Stimulated activated CD4-positive, alpha-beta T cell treated with anti-CD3 and anti-CD28 coated beads, Interleukin-4, amount 100 ng/mL, for 48 hours (primary cell): Measurements from ENCODE around the gene NR1I3.
A peak's percentile ranks its signal among the peaks of the same experiment; 100 is the strongest.
"Not testable (repeated sequence)": the region's sequence is repeated elsewhere in the genome, so short reads cannot be mapped to it uniquely, and the experiment has no call there.

Experiments
- DNase-seq, 2 donors: peaks; one replicate each; pipeline ENCODE4 v3.0.0-alpha.2; 2020; ENCODE audit warnings: low read depth in 2 of 2

The NR1I3 gene

DNA sequence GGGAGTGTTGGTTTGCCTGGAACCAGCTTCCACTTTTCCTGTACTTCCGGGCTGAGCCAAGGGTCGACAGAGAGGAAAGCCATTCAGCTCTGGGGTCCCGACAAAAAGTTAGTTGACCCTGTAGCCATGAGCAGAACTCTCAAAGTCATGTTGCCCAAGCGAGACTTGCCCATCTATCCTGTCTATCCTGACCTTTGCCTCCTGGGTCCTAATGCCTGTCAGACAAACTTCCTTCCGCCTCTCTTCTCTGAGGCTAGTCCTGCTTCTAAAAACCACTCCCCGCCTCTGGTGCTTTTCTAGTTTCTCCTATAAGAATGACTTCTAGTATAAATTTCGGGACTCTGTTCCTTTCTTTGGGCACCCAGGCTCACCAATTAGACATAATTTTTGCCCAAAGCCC, 12.8 kb upstream of the NR1I3 start:
- DNase-seq, result no peak

- DNase-seq, result not testable (repeated sequence)
Measured at GRCh38 chr1:161250100-161250499, 12.1 kb upstream of the NR1I3 start.

GRCh38 chr1:161244888-161245287, 6.9 kb upstream of the NR1I3 start:
- DNase-seq, result no peak

- DNase-seq, result no peak
Measured at GRCh38 chr1:161242313-161242712, 4.3 kb upstream of the NR1I3 start.

- no peak for DNase-seq
Measured at GRCh38 chr1:161241682-161242081, 3.7 kb upstream of the NR1I3 start.

DNA sequence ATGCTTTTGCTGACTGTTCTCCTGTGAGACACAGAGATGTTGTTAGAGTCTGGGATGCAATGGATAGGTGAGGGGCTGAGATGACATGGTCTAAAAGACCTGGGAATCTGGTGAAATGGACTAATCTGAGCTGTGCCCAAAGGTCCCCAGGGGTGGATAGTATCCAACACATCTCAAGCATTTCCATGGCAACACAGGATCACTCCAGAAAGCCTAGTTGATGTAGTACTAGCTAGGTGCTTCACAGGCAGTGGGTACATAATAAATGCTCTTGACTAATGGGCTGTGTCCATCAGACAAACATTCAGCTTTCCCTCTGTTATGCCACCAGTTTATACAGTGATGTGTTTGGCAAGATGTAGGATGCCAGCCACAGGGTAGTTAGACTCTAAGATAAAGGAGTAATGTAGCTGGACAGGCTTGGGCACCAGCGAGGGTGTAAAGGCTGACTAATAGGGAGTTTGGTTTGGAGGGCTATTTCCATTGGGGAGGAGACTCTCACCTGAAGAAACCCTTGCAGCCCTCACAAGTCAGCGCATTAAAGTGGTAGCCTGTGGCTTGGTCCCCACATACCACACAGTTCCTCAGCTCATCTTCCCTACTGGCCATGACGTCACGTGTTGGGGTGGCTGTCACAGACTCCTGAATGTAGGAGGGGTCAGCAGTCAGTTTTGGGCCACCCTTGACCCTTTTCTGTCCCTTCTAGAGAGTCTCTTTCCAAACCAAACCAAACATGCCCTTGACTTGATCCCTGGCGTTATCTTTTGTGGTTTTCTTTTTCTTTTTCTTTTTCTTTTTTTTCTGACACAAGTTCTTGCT, 1.8 kb downstream of the NR1I3 start:
- DNase-seq, result no peak

DNA sequence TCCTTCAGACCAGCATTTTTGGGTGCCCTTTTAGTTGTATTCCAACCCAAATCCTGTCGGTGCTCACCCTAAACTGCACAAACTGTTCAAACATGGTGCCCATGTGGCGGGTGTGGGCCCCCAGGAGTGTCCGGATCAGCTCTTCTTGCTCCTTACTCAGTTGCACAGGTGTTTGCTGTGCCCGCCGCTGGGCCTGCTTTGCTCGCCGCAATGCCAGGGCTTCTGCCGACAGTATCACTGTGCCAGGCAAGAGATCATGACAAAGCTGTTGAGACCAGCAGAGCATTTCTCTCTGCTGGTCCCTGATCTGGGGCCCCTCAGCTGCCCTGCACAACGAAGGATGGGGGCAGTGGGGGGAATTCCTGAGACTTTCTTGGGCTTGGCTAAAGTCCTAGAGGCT, 4.9 kb downstream of the NR1I3 start:
- DNase-seq, result no peak

DNA sequence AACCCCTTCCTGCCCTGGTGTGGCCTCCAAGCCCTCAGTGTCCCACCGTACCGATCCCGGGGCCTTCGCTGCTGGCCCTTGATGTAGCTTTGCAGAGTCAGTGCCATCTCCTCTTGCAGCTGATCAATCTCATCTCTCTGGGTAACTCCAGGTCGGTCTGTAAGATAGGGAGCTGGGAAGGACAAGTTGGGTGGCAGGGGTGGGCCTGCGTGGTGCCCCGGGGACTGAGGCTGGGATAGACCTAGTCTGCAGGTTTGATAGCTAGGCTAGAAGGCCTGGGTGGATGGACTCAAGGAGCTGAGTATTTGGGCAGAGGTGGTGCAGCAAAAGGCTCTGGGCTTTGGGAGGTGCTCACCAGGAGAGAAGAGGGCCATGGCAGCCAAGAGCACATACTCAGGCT, 7.2 kb downstream of the NR1I3 start:
- DNase-seq, result no peak

GRCh38 chr1:161229896-161230295, 8.1 kb downstream of the NR1I3 start:
- DNase-seq, result no peak

DNA sequence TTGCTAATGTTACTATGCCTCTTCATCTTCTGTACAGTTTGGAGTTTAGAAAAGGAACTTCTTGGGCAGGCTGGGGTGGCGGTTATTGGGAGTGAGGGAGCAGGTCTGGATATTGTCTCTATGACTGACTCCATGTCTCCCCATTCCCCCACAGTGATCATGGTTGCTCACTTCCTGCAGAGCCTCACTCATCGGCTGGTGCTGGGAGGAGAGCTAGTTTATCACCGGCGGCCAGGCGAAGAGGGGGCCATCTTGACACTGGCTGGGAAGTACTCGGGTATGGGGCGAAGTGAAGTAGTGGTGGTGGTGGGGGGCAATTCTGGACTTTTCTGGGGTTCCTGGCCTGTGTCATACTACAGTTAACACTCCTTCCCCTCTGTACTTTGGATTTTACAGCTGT, 10.0 kb downstream of the NR1I3 start:
- no peak for DNase-seq

GRCh38 chr1:161227196-161227871, 10.7 kb downstream of the NR1I3 start:
- peak; percentile 84 to 94 for DNase-seq

GRCh38 chr1:161226759-161227158, 11.2 kb downstream of the NR1I3 start:
- DNase-seq, result no peak

GRCh38 chr1:161226320-161226711, 11.7 kb downstream of the NR1I3 start:
- DNase-seq, result no peak

- peak; percentile 74 to 86 for DNase-seq
Measured at GRCh38 chr1:161225534-161226319, 12.3 kb downstream of the NR1I3 start, which contains the start of gene TOMM40L. Gene TOMM40L (plus strand): TSS chr1:161226060. CDS start chr1:161226490, 430 bp downstream.

DNA sequence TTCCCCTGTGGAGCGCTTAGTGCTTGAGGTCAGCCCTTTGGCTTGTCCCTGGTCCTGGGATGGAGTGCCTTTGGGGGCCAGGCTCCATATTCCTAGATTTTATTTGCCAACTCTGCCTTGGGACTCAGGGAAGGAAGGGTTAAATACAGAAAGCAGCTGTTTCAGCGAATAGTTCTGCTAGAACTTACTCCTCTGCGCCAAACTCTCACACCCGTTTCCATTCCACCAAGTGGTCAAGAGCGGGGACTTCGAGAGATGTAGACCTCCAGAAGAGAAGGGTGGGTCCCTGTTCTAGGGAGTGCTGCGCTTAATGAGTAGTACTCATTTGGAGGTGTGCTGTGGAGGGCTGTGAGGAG, 12.8 kb downstream of the NR1I3 start:
- DNase-seq, result no peak

DNA sequence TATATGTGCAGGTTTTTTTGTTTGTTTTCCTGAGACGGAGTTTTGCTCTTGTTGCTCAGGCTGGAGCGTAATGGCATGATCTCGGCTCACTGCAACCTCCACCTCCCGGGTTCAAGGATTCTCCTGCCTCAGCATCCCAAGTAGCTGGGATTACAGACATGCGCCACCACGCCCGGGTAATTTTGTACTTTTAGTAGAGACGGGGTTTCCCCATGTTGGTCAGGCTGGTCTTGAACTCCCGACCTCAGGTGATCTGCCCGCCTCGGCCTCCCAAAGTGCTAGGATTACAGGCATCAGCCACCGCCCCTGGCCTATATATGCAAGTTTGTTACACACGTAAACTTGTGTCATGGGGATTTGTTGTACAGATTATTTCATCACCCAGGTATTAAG, 13.3 kb downstream of the NR1I3 start:
- not testable (repeated sequence) for DNase-seq

DNA sequence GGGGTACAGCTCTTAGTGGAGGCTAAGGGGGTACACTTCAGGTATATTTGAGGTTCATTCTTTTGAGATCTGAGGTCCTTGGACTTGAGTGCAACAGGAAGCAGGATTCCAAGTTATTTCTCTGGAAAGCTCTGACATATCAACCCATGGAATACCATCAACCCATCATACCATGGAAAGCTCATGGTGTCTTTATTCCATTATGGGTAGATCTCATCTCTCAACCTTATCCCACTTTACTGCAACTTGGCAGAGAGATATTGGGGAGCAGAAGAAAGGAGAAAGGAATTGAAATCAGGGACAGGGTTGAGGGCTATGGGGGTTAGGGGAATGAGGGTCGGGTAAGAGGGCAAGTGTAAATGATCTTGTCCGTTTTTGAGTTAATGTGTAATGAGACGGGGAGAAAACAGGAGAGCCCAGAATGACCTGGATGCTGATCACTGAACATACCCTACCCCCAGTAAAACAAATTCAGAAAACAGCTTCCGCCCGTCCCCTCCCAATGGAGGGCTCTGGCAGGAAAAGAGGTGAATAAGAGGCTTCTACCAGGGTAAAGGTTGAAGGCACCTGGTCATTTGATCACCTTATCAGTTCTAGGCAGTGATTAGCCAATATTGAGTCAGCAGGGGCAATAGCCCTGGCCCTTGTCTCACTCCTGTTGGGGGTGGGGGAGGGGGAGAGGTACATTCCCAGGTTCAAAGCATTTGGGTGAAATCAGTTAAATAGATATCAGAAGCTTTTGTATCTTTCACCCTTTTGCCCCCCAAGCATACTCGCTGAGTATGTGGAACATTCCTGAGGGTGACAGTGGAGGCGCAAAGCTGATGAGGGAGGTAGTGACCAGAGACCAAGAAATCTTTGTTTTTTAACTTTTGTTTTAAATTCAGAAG, 14.0 kb downstream of the NR1I3 start:
- no peak for DNase-seq

GRCh38 chr1:161222175-161223019, 15.6 kb downstream of the NR1I3 start:
- no peak for DNase-seq

DNA sequence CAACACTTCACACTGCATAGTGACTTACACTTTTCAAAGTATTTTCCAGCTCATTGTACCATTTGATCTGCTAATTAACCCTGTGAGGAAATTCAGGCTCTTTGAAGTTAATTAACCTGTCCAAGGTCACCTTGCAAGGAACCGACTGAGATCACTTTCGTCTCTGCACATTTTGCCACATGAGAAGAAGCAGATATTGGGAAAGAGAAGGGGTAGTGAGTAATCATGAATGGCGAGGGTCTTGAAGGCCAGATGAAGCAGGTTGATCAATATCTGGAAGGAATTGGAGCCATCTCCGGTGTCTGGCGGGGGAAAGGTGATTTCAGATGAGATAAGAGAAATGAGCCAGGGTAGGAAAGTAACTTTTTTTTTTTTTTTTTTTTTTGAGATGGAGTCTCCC, 18.0 kb downstream of the NR1I3 start:
- no peak for DNase-seq

GRCh38 chr1:161219078-161219892, 18.7 kb downstream of the NR1I3 start:
- DNase-seq, result no peak
